Measurements from ENCODE around the gene RPL6. TPM values are rescaled to one million over a fixed set of nuclear protein-coding genes. Genes with fewer than 3 reads are reported as not detected.
A peak's percentile ranks its signal among the peaks of the same experiment; 100 is the strongest.

RPL6 gene
- total and polyA plus RNA-seq, 3 donors from 2014 or later: 343 to 600 (median 498) TPM

DNA sequence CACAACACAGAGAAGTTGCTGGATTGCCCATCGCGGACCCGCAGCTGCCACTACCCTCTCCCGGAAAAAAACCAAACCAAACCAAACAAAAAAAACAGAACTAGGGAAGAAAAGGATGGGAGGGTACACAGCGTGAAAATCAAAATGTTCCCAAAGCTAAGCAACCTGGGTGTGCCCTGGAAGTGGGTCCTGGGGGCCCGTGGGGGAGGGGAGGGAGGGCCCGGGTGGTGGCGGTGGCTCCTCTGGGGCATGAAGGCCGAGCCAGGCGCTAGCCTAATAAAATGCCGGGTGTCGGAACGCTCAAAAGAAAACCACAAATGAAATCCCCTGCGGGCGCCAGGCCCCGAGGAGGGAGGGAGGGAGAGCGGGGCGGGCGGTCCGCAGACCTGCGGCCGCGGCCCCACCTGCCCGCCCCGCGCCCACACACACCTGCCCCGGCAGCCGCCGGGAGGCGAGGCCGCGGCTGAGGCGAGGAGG is 28.0 kb downstream of the RPL6 start:
- WGBS, 2 donors: 2 to 3% methylated on average over 5 to 30 of the region's 33 CpGs
- H3K4me3 ChIP-seq: peak overlapping the region; percentile 81 to 95
- DNase-seq: no peak
- H3K36me3 ChIP-seq (ENCODE audit: low read depth, missing control alignments): no peaks in the 10 kb centered on the region
- intact Hi-C loops (cut with DNase I; ENCODE audit: low total_unique reads): no loop called here
- TF ChIP-seq CTCF (IDR thresholded peaks at IDR 0.05): no peak
- no peak for TF ChIP-seq POLR2A (IDR thresholded peaks at IDR 0.05)
- H3K27ac ChIP-seq: peak overlapping the region; percentile 57 to 89
- no peaks in the 10 kb centered on the region for H3K9me3 ChIP-seq
- peaks cover 4% of the 10 kb centered on the region for H3K4me1 ChIP-seq
- H3K27me3 ChIP-seq: no peaks in the 10 kb centered on the region

- Histone ChIP-seq H3K9me3 (no peaks in the 10 kb centered on the region), H3K36me3 (ENCODE audit: low read depth, missing control alignments) (no peaks in the 10 kb centered on the region), H3K27ac (peak overlapping the region in 1 of 2 donors; percentile 89), H3K27me3 (no peaks in the 10 kb centered on the region), H3K4me1 (peaks cover 4% of the 10 kb centered on the region), H3K4me3 (peak overlapping the region; percentile 81 to 95)
- intact Hi-C loops (cut with DNase I; ENCODE audit: low total_unique reads): no loop called here
- TF ChIP-seq CTCF (IDR thresholded peaks at IDR 0.05) (no peak), POLR2A (IDR thresholded peaks at IDR 0.05) (no peak)
- no peak for DNase-seq
- WGBS, 2 donors: 41 to 62% methylated on average over 19 to 34 of the region's 34 CpGs
Observed at GRCh38 chr12:112380663-112381405, 28.6 kb downstream of the RPL6 start.

DNA sequence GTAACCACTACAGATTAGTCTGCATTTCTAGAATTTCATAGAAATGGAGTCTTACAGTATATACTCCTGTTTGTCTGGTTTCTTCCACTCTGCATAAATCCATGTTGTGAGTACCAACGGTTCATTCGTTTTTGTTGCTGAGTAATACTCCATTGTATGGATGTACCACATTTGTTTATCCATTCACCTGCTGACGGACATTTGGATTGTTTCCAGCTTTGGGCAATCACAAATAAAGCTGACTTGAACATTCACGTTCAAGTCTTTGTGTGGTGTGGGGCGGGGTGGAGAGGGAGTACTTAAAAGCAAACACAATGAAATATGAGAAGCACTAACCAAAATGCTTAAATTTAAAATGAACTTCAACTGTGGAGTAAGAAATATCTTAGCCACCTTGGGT is 34.3 kb downstream of the RPL6 start:
- WGBS, 2 donors: 77 to 83% methylated on average over 5 of the region's 5 CpGs
- H3K27me3 ChIP-seq: no peaks in the 10 kb centered on the region
- no peak for DNase-seq
- H3K9me3 ChIP-seq: no peaks in the 10 kb centered on the region
- intact Hi-C loops (cut with DNase I; ENCODE audit: low total_unique reads): no loop called here
- TF ChIP-seq CTCF (IDR thresholded peaks at IDR 0.05): no peak
- no peak for TF ChIP-seq POLR2A (IDR thresholded peaks at IDR 0.05)
- H3K27ac ChIP-seq: no peak overlapping the region
- no peak overlapping the region for H3K4me3 ChIP-seq
- no peaks in the 10 kb centered on the region for H3K36me3 ChIP-seq (ENCODE audit: low read depth, missing control alignments)
- H3K4me1 ChIP-seq: peaks cover 3% of the 10 kb centered on the region

DNA sequence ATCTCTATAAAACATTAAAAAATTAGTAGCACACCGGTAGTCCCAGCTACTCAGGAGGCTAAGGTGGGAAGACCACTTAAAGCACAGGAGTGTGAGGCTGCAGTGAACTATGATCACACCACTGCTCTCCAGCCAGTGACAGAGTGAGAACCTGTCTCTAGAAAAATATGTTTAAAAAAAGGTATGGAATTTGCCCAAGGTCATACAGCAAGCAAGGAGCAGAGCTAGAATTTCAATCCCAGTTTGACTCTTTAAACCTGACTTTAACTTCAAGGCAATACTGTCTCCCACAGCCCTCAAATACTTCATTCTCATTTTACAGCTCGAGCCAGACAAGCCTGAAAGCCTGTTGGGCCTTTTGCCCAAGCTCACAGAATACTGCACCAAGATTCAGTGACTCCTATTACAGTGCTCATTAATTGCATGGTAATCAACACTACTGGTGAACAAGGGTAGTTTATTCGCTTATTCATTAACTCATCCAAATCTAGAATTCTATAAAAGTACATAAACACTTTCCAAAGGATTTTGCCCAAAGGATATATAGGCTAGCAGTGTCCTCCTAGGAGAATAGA is 35.2 kb downstream of the RPL6 start:
- TF ChIP-seq CTCF (IDR thresholded peaks at IDR 0.05) (no peak), POLR2A (IDR thresholded peaks at IDR 0.05) (no peak)
- Histone ChIP-seq H3K9me3 (no peaks in the 10 kb centered on the region), H3K27me3 (no peaks in the 10 kb centered on the region), H3K36me3 (ENCODE audit: low read depth, missing control alignments) (no peaks in the 10 kb centered on the region), H3K4me3 (no peak overlapping the region), H3K27ac (no peak overlapping the region), H3K4me1 (no peaks in the 10 kb centered on the region)
- 80 to 87% methylated on average over 3 of the region's 3 CpGs for WGBS, 2 donors
- DNase-seq: no peak
- intact Hi-C loops (cut with DNase I; ENCODE audit: low total_unique reads): no loop called here
